Panc1 (cell line): Measurements from ENCODE around the gene SRGAP2C.
"Not testable (repeated sequence)": the region's sequence is repeated elsewhere in the genome, so short reads cannot be mapped to it uniquely, and the experiment has no call there.

Experiments
- CTCF ChIP-seq: fragments of 450-650 bp; IDR thresholded peaks from 2 replicates; pipeline ENCODE4 v1.5.1; 2017; ENCODE audit warnings: mild to moderate bottlenecking
- POLR2AphosphoS5 ChIP-seq: IDR thresholded peaks from 2 replicates; pipeline ENCODE4 v1.6.1; 2012; ENCODE audit warnings: mild to moderate bottlenecking, low read depth, low read length, moderate library complexity
- TF ChIP-seq, protein P1 (sequence below), 2 experiments: IDR thresholded peaks; 2 replicates each; pipeline ENCODE4 v1.6.1; 2011 to 2012; ENCODE audit warnings: low read depth in 2 of 2, control low read depth in 1 of 2, low read length in 1 of 2, mild to moderate bottlenecking in 1 of 2, moderate library complexity in 1 of 2; ENCODE audit not compliant: insufficient read depth in 1 of 2

DNA sequence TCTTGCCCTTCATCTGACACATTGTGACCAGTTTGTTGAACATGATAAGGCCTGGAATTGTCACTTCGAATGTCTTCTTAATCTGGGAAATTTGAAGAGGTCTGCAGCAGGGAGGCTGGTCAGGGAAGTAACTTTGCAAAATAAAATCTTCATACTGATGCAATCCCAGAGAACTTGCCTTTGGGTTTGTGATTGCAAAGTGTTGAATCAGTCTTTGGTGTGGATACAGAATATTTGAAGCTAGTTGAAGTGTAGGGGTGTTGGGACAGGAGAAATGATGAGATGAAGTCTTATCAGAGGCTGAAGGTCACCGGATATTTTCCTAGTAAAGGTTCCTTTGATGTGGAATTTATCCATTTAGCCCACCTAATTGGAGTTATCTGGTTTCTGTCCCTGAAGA lies 42.1 kb downstream of the SRGAP2C start:
- not testable (repeated sequence) for TF ChIP-seq CTCF, POLR2AphosphoS5
- TF ChIP-seq, protein P1, sequence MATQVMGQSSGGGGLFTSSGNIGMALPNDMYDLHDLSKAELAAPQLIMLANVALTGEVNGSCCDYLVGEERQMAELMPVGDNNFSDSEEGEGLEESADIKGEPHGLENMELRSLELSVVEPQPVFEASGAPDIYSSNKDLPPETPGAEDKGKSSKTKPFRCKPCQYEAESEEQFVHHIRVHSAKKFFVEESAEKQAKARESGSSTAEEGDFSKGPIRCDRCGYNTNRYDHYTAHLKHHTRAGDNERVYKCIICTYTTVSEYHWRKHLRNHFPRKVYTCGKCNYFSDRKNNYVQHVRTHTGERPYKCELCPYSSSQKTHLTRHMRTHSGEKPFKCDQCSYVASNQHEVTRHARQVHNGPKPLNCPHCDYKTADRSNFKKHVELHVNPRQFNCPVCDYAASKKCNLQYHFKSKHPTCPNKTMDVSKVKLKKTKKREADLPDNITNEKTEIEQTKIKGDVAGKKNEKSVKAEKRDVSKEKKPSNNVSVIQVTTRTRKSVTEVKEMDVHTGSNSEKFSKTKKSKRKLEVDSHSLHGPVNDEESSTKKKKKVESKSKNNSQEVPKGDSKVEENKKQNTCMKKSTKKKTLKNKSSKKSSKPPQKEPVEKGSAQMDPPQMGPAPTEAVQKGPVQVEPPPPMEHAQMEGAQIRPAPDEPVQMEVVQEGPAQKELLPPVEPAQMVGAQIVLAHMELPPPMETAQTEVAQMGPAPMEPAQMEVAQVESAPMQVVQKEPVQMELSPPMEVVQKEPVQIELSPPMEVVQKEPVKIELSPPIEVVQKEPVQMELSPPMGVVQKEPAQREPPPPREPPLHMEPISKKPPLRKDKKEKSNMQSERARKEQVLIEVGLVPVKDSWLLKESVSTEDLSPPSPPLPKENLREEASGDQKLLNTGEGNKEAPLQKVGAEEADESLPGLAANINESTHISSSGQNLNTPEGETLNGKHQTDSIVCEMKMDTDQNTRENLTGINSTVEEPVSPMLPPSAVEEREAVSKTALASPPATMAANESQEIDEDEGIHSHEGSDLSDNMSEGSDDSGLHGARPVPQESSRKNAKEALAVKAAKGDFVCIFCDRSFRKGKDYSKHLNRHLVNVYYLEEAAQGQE (IDR thresholded peaks at IDR 0.05; ENCODE audit: insufficient read depth in 1 of 2, low read depth in 2 of 2, low read length in 1 of 2): not testable (repeated sequence)
